GM12872 (cell line): Measurements from ENCODE around the gene RGS5.

Experiments
- CTCF ChIP-seq: IDR thresholded peaks from 3 replicates; pipeline ENCODE4 v1.5.1; 2011; ENCODE audit warnings: low read depth, mild to moderate bottlenecking, low read length, moderate library complexity; ENCODE audit not compliant: insufficient read depth

The RGS5 gene

GRCh38 chr1:163161841-163162240 is 40.9 kb downstream of the RGS5 start:
- no peak for TF ChIP-seq CTCF

- no peak for TF ChIP-seq CTCF
Observed at GRCh38 chr1:163161337-163161736, 41.4 kb downstream of the RGS5 start.

GRCh38 chr1:163155606-163156005 is 47.1 kb downstream of the RGS5 start:
- no peak for TF ChIP-seq CTCF

- no peak for TF ChIP-seq CTCF
Observed at GRCh38 chr1:163148911-163149310, 53.8 kb downstream of the RGS5 start.

GRCh38 chr1:163147019-163147418 is 55.7 kb downstream of the RGS5 start:
- TF ChIP-seq CTCF = no peak

- no peak for TF ChIP-seq CTCF
Observed at GRCh38 chr1:163145435-163145834, 57.3 kb downstream of the RGS5 start.

- no peak for TF ChIP-seq CTCF
Observed at GRCh38 chr1:163144418-163144817, 58.3 kb downstream of the RGS5 start.

GRCh38 chr1:163142152-163142551 is 60.6 kb downstream of the RGS5 start:
- no peak for TF ChIP-seq CTCF
